HG03139 (cell line): ENCODE data around the gene IGFBPL1.

Experiments used
- ATAC-seq: cut with Tn5 transposase; IDR thresholded peaks from one replicate; pipeline ENCODE4 v1.9.1; 2021; ENCODE audit not compliant: unreplicated experiment

Gene IGFBPL1

DNA sequence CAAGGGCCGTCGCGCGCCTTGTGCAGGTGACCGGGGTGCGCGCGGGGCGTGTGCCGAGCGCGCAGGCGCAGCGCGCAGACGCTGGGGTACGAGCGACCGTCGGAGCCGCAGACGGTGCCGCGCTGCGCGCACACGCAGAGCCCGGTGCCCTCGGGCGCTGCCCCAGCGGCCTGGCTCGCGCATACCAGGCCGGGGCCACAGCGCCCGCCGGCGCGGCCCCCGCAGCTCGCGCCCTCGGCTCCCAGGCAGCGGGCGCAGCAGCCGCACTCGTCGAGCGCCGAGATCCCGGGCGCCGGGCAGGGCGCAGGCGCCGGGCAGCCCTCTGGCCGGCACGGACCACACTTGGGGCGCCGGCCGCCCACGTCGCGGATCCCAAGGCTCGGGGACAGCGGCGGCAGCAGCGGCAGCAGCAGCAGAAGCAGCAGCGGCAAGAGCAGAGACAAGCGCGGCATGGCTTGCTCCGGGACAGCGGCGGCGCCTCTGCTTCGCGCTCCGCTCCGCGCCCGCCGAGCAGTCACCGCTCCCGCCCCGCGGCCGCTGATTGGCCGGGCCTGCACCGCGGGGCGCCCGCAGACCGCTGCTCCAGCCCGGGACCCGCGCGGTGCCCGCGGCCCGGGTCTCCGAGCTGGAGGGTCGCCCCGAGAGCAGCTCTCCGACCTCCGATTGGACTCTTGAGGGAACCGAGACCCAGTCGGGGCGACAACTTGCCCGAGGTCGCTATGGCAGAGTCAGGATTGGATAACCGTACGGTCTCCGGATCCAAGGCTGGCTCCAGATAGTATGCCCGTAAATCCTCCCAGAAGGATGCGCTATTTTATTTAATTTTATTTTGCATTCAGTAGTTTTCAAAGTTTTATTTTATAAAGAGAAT lies at the start of gene IGFBPL1:
TSS of gene IGFBPL1 (minus strand) at position 482 of the 871 bp plus-strand sequence. CDS start at position 452, 30 bp downstream.
- ATAC-seq: no peak

GRCh38 chr9:38472583-38473249 lies 48.5 kb upstream of the IGFBPL1 start:
- ATAC-seq: peak; percentile 63

GRCh38 chr9:38467404-38467803 lies 43.1 kb upstream of the IGFBPL1 start:
- ATAC-seq: no peak

- no peak for ATAC-seq
Measured at GRCh38 chr9:38453835-38454234, 29.6 kb upstream of the IGFBPL1 start.

DNA sequence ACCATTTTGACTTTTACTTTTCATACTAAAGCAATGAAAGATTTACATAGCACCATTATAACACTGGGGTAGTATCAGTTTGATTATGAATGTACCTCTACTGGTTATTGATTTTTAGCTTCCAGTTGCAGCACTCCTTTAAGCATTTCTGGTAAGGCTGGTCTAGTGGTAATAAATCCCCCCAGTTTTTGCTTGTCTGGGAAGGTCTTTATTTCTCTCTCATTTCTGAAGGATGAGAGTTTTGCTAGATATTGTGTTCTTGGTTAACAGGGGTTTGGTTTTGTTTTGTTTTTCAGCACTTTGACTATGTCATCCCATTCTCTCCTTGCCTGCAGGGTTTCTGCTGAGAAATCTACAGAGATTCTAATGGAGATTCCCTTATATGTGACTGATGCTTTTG lies 26.9 kb upstream of the IGFBPL1 start:
- no peak for ATAC-seq

- ATAC-seq: no peak
Measured at GRCh38 chr9:38447703-38448102, 23.4 kb upstream of the IGFBPL1 start.

GRCh38 chr9:38445154-38446043 lies 21.1 kb upstream of the IGFBPL1 start:
- peak; percentile 96 for ATAC-seq

- no peak for ATAC-seq
Measured at GRCh38 chr9:38443597-38443996, 19.3 kb upstream of the IGFBPL1 start.

DNA sequence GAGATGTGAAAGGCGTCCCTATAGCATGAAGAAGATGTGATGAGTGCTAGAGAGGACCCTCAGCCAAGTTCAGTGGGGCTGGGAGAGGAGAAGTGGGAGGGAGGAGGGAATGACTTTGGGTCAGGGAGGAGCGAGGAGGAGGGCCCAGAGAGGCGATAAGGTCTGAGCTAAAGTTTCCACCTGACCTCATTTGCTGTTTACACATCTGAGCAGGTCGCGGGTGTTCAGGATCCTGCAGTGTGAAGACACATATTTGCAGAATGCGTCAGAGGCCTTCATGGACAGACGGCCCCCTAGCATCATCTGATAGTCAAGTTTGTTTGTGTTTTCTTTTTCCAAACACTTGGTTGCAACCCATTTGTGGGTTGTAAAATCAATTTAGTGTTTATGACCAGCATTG lies 18.9 kb upstream of the IGFBPL1 start:
- no peak for ATAC-seq

DNA sequence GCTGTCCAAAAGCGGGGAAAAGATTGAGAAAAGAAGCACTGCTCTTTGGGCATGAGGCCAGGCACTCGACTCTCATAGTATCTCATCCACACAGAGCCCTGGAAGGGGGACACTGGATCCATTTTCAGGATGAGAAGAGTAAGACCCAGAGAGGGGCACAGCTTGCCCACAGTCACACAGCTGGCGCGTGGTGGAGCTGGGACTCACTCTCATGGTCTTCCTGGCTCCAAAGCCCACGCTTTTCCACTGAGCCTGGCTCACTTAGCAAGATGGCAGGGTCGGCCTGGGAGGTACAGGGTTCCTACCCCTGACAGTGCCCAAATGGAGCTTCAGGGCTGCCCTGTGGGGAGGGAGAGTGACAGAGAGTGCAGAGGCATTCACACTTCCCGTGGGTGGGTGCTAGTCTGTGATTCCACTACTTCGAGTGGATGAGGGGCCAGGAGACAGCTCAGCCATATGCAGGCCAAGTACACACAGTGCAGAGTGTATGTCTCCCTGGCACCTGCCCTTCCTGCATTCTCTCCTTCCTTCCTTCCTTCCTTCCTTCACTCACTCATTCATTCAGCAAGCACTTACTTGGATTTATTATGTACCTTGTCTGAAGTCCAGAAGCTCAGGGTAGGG lies 18.3 kb upstream of the IGFBPL1 start:
- no peak for ATAC-seq

GRCh38 chr9:38441347-38442085 lies 17.3 kb upstream of the IGFBPL1 start:
- ATAC-seq: no peak

- ATAC-seq: no peak
Measured at GRCh38 chr9:38440516-38440915, 16.3 kb upstream of the IGFBPL1 start.

- no peak for ATAC-seq
Measured at GRCh38 chr9:38439916-38440301, 15.7 kb upstream of the IGFBPL1 start.

DNA sequence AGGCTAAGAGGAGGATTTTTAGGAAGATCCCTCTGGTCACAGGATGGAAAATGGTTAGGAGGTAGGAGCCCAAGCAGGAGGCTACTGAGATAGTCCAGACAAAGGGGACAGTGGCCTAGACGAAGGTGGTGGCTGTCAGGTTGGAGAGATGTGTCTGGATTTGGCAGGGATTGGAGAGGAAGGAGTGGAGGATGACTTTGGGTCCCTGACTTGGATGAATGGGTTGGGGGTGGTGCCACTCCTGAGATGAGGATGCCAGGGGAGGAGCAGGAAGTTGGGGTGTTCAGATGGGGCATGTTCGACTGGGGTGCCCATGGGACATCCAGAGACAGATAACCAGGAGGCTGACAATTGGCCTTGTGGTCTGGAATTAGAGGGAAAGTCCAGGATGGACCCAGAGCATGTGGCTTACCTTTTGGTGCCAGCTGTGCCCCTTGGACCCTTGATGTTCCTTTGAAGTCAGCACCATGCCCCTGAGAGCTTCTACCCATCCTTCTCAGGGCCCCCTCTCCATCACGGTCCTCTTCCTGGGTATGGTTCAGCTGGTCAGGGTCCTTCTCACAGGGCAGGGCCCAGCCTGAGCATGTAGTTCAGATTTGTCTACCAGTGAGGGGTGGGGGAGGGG lies 15.1 kb upstream of the IGFBPL1 start:
- ATAC-seq: no peak

- ATAC-seq: no peak
Measured at GRCh38 chr9:38437193-38437823, 13.1 kb upstream of the IGFBPL1 start.

GRCh38 chr9:38436708-38437107 lies 12.5 kb upstream of the IGFBPL1 start:
- ATAC-seq: no peak

DNA sequence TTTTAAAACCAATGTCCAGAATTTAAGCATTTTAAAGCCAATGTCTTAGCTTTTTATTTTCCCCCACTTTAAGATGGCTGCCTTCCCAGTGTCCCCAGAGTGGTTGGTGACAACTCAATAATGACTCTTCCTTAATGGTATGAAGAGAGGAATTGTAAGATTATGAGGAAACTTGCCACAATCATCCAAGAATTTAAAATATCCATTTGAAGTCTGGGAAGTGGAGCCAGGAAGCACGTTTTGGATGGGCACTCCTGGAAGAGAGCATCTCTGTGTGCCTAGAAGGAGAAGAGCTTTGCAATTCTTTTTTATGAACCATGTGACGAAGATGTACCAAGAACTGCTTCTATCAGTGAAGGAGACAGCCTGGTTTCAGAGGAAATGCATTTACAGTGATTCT lies 11.3 kb upstream of the IGFBPL1 start:
- ATAC-seq: no peak

DNA sequence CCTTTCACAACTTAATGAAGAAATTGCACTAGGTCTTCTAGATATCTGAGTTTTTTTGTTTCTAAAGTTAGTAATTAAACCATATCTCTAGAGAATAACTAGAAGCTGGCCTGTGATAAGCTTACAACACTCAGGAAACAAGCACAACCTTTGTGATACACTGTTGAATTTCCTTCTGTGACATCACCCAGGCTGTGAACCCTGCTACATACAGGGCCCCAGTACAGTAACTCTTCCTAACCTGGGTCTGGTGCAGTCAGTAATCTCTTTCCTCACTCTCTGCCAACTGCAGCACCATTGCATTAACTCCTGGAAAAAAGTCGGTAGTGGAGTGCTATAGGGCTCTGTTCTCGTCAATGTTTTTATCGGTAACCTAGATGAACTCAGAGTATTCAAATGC lies 10.6 kb upstream of the IGFBPL1 start:
- ATAC-seq: no peak

GRCh38 chr9:38434365-38434764 lies 10.1 kb upstream of the IGFBPL1 start:
- ATAC-seq: no peak
